Measurements from ENCODE around the gene CCZ1.
A peak's percentile ranks its signal among the peaks of the same experiment; 100 is the strongest.
"Not testable (repeated sequence)": the region's sequence is repeated elsewhere in the genome, so short reads cannot be mapped to it uniquely, and the experiment has no call there.

Gene CCZ1
- total RNA-seq: 11.4 to 27.5 (median 22.0) reads per million in 9 experiments

GRCh38 chr7:5898480-5899224, at the start of gene CCZ1:
Gene CCZ1, plus strand, starts transcription at chr7:5898733. Its CDS starts 67 bp downstream, at chr7:5898800.
- ATAC-seq (replicated peaks): peak; percentile 95
- not testable (repeated sequence) for H3K27me3 Mint-ChIP-seq; H3K9me3 Mint-ChIP-seq; H3K4me1 Mint-ChIP-seq (ENCODE audit: low read depth in 2 of 2)
- peak within 1 kb of the TSS in 1 of 2 donors; percentile 75 for H3K27ac Mint-ChIP-seq
- H3K36me3 Mint-ChIP-seq (ENCODE audit: insufficient read depth): peaks cover 22% of the 10 kb centered on the region
- peak within 1 kb of the TSS; percentile 73 to 75 for H3K4me3 Mint-ChIP-seq
- peak; percentile 59 to 70 (median 62) for DNase-seq

GRCh38 chr7:5850944-5851343, 47.6 kb upstream of the CCZ1 start:
- no peaks in the 10 kb centered on the region for H3K9me3 Mint-ChIP-seq
- H3K27ac Mint-ChIP-seq: no peak overlapping the region
- H3K36me3 Mint-ChIP-seq (ENCODE audit: insufficient read depth): peaks cover 5% of the 10 kb centered on the region
- no peak overlapping the region for H3K4me3 Mint-ChIP-seq
- DNase-seq: no peak
- H3K4me1 Mint-ChIP-seq (ENCODE audit: low read depth in 2 of 2): no peaks in the 10 kb centered on the region
- no peaks in the 10 kb centered on the region for H3K27me3 Mint-ChIP-seq
- no peak for ATAC-seq (replicated peaks)

GRCh38 chr7:5854738-5855137, 43.8 kb upstream of the CCZ1 start:
- H3K9me3 Mint-ChIP-seq: no peaks in the 10 kb centered on the region

GRCh38 chr7:5857041-5857575, 41.4 kb upstream of the CCZ1 start:
- H3K36me3 Mint-ChIP-seq (ENCODE audit: insufficient read depth); H3K27ac Mint-ChIP-seq; H3K9me3 Mint-ChIP-seq; H3K27me3 Mint-ChIP-seq; DNase-seq; ATAC-seq (replicated peaks): not testable (repeated sequence)
- H3K4me1 Mint-ChIP-seq (ENCODE audit: low read depth in 2 of 2): peaks cover 15 to 16% of the 10 kb centered on the region in 2 donors
- peak overlapping the region; percentile 10 to 36 for H3K4me3 Mint-ChIP-seq

More at GRCh38 chr7:5854738-5855137, 43.8 kb upstream of the CCZ1 start:
- DNase-seq (no peak), ATAC-seq (replicated peaks) (no peak)
- H3K36me3 Mint-ChIP-seq (ENCODE audit: insufficient read depth): peaks cover 5% of the 10 kb centered on the region
- no peak overlapping the region for H3K27ac Mint-ChIP-seq
- no peak overlapping the region for H3K4me3 Mint-ChIP-seq
- H3K27me3 Mint-ChIP-seq: no peaks in the 10 kb centered on the region
- peaks cover 15 to 16% of the 10 kb centered on the region in 2 donors for H3K4me1 Mint-ChIP-seq (ENCODE audit: low read depth in 2 of 2)

GRCh38 chr7:5858494-5858893, 40.0 kb upstream of the CCZ1 start:
- H3K27me3 Mint-ChIP-seq; H3K9me3 Mint-ChIP-seq; H3K36me3 Mint-ChIP-seq (ENCODE audit: insufficient read depth): not testable (repeated sequence)
- DNase-seq (peak; percentile 52 to 62 (median 60)), ATAC-seq (replicated peaks) (peak; percentile 97)
- H3K4me3 Mint-ChIP-seq: peak overlapping the region; percentile 46 to 67
- H3K4me1 Mint-ChIP-seq (ENCODE audit: low read depth in 2 of 2): peaks cover 15 to 16% of the 10 kb centered on the region in 2 donors
- H3K27ac Mint-ChIP-seq: peak overlapping the region; percentile 90 to 92

GRCh38 chr7:5861281-5861680, 37.3 kb upstream of the CCZ1 start:
- H3K27me3 Mint-ChIP-seq: peaks cover 0 to 22% of the 10 kb centered on the region in 2 donors
- not testable (repeated sequence) for DNase-seq; ATAC-seq (replicated peaks); H3K9me3 Mint-ChIP-seq; H3K36me3 Mint-ChIP-seq (ENCODE audit: insufficient read depth); H3K4me3 Mint-ChIP-seq; H3K27ac Mint-ChIP-seq
- H3K4me1 Mint-ChIP-seq (ENCODE audit: low read depth in 2 of 2): peaks cover 15 to 16% of the 10 kb centered on the region in 2 donors

- DNase-seq; ATAC-seq (replicated peaks); H3K27ac Mint-ChIP-seq; H3K4me3 Mint-ChIP-seq; H3K36me3 Mint-ChIP-seq (ENCODE audit: insufficient read depth); H3K9me3 Mint-ChIP-seq: not testable (repeated sequence)
- H3K4me1 Mint-ChIP-seq (ENCODE audit: low read depth in 2 of 2): peaks cover 11 to 16% of the 10 kb centered on the region in 2 donors
- peaks cover 0 to 23% of the 10 kb centered on the region in 2 donors for H3K27me3 Mint-ChIP-seq
Measured at GRCh38 chr7:5862753-5863366, 35.7 kb upstream of the CCZ1 start.

GRCh38 chr7:5865279-5865931, 33.1 kb upstream of the CCZ1 start:
- H3K27ac Mint-ChIP-seq; H3K36me3 Mint-ChIP-seq (ENCODE audit: insufficient read depth); H3K4me3 Mint-ChIP-seq; H3K9me3 Mint-ChIP-seq; DNase-seq; ATAC-seq (replicated peaks); H3K4me1 Mint-ChIP-seq (ENCODE audit: low read depth in 2 of 2): not testable (repeated sequence)
- peaks cover 0 to 23% of the 10 kb centered on the region in 2 donors for H3K27me3 Mint-ChIP-seq

- H3K9me3 Mint-ChIP-seq: no peaks in the 10 kb centered on the region
- no peak overlapping the region for H3K4me3 Mint-ChIP-seq
- H3K4me1 Mint-ChIP-seq (ENCODE audit: low read depth in 2 of 2): no peaks in the 10 kb centered on the region
- no peak overlapping the region for H3K27ac Mint-ChIP-seq
- peaks cover 0 to 23% of the 10 kb centered on the region in 2 donors for H3K27me3 Mint-ChIP-seq
- DNase-seq: no peak
- no peak for ATAC-seq (replicated peaks)
- no peaks in the 10 kb centered on the region for H3K36me3 Mint-ChIP-seq (ENCODE audit: insufficient read depth)
Measured at GRCh38 chr7:5867060-5867459, 31.5 kb upstream of the CCZ1 start.

GRCh38 chr7:5868928-5869341, 29.6 kb upstream of the CCZ1 start:
- Mint-ChIP-seq H3K27me3 (peaks cover 0 to 22% of the 10 kb centered on the region in 2 donors), H3K27ac (peak overlapping the region; percentile 49 to 53)
- not testable (repeated sequence) for H3K9me3 Mint-ChIP-seq; H3K36me3 Mint-ChIP-seq (ENCODE audit: insufficient read depth); H3K4me3 Mint-ChIP-seq; DNase-seq; ATAC-seq (replicated peaks); H3K4me1 Mint-ChIP-seq (ENCODE audit: low read depth in 2 of 2)

GRCh38 chr7:5869691-5870090, 28.8 kb upstream of the CCZ1 start:
- Mint-ChIP-seq H3K4me1 (ENCODE audit: low read depth in 2 of 2) (no peaks in the 10 kb centered on the region), H3K36me3 (ENCODE audit: insufficient read depth) (no peaks in the 10 kb centered on the region), H3K27me3 (peaks cover 0 to 19% of the 10 kb centered on the region in 2 donors), H3K4me3 (no peak overlapping the region), H3K27ac (no peak overlapping the region), H3K9me3 (no peaks in the 10 kb centered on the region)
- no peak for DNase-seq
- no peak for ATAC-seq (replicated peaks)

GRCh38 chr7:5870311-5870710, 28.2 kb upstream of the CCZ1 start:
- DNase-seq: no peak
- H3K9me3 Mint-ChIP-seq: no peaks in the 10 kb centered on the region
- H3K4me1 Mint-ChIP-seq (ENCODE audit: low read depth in 2 of 2): no peaks in the 10 kb centered on the region
- no peak overlapping the region for H3K27ac Mint-ChIP-seq
- no peak overlapping the region for H3K4me3 Mint-ChIP-seq
- H3K36me3 Mint-ChIP-seq (ENCODE audit: insufficient read depth): no peaks in the 10 kb centered on the region
- ATAC-seq (replicated peaks): no peak
- H3K27me3 Mint-ChIP-seq: peaks cover 0 to 19% of the 10 kb centered on the region in 2 donors

- no peak overlapping the region for H3K4me3 Mint-ChIP-seq
- ATAC-seq (replicated peaks) (no peak), DNase-seq (no peak)
- no peaks in the 10 kb centered on the region for H3K36me3 Mint-ChIP-seq (ENCODE audit: insufficient read depth)
- H3K4me1 Mint-ChIP-seq (ENCODE audit: low read depth in 2 of 2): no peaks in the 10 kb centered on the region
- H3K27me3 Mint-ChIP-seq: peaks cover 0 to 9% of the 10 kb centered on the region in 2 donors
- no peak overlapping the region for H3K27ac Mint-ChIP-seq
- no peaks in the 10 kb centered on the region for H3K9me3 Mint-ChIP-seq
Measured at GRCh38 chr7:5872326-5872725, 26.2 kb upstream of the CCZ1 start.
